Measurements from ENCODE around the gene FAM168A.

Gene FAM168A

DNA sequence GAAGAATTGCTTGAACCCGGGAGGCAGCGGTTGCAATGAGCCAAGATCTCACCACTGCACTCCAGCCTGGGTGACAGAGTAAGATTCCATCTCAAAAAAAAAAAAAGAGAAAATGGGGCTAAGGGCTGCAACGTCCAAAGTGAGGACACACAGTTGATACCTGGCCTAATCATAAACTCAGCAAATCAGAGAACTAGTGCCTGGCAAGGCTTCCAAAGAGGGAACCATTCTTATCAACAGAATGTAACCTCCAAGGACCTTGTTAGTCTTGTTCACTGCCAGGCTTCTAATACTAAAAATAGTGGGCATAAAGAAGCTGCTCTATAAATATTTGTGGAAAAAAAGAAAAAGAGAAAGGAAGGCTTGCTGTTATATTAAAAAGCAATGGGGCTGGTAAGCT is 42.3 kb downstream of the FAM168A start:
- Histone ChIP-seq H3K4me1 (ENCODE audit: low read length) (no peaks in the 10 kb centered on the region), H3K4me3 (ENCODE audit: low read length) (no peak overlapping the region), H3K9me3 (replicated peaks; ENCODE audit: insufficient read depth, low read length) (no peaks in the 10 kb centered on the region), H3K36me3 (replicated peaks; ENCODE audit: insufficient read depth, low read length) (no peaks in the 10 kb centered on the region), H3K4me2 (ENCODE audit: low read depth, low read length) (no peak overlapping the region), H4K20me1 (ENCODE audit: insufficient read depth, low read length) (no peaks in the 10 kb centered on the region), H3K79me2 (ENCODE audit: low read length) (no peaks in the 10 kb centered on the region), H3K27me3 (replicated peaks; ENCODE audit: insufficient read depth, low read length) (no peaks in the 10 kb centered on the region), H3F3A (ENCODE audit: insufficient read depth, low read length) (no peaks in the 10 kb centered on the region), H3K27ac (ENCODE audit: low read length) (no peak overlapping the region), H3K9me2 (replicated peaks; ENCODE audit: insufficient read depth, low read length) (no peaks in the 10 kb centered on the region), H2AFZ (ENCODE audit: low read length) (no peak overlapping the region), H3K9ac (ENCODE audit: low read length) (no peak overlapping the region)
- no peak for TF ChIP-seq EZH2 (optimal IDR thresholded peaks at IDR 0.05; ENCODE audit: low read depth, low read length)
- no peak for TF ChIP-seq EZH2phosphoT487 (IDR thresholded peaks at IDR 0.05; ENCODE audit: low read length)
- no peak for DNase-seq

DNA sequence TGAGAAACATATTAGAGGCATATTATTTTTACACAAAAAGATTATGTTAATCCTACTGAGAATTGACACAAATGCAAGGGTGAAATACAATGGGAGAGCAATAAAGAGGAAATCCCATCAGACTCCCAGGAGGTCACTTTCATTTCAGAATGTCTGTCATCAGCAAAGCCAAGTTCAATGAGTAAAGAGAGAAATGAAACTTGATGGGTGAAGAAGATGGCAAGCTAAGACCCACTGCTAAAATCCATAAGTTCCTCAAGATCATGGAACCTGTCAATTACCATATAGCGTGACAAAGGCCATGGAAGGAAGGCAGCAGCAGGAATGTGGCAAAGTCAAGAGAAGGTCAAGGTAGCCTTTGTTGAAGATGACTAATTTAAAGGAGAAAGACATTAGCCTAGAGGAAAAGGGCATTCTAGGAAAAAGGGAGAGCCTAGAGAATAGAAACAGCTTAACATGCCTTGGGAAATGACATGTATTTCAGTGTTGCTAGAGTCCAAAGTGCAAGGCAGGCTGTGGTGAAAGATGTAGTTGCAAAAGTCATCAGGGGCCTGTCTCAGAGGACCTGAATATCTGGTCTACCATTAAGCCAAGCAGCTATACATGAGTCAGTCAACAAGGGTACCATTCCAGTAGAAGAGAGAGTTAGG is 43.1 kb downstream of the FAM168A start:
- H3K9me3 ChIP-seq (replicated peaks; ENCODE audit: insufficient read depth, low read length) = no peaks in the 10 kb centered on the region
- no peak overlapping the region for H3K9ac ChIP-seq (ENCODE audit: low read length)
- no peak for DNase-seq
- H3K79me2 ChIP-seq (ENCODE audit: low read length) = no peaks in the 10 kb centered on the region
- no peaks in the 10 kb centered on the region for H3K9me2 ChIP-seq (replicated peaks; ENCODE audit: insufficient read depth, low read length)
- no peaks in the 10 kb centered on the region for H3K27me3 ChIP-seq (replicated peaks; ENCODE audit: insufficient read depth, low read length)
- H4K20me1 ChIP-seq (ENCODE audit: insufficient read depth, low read length) = no peaks in the 10 kb centered on the region
- TF ChIP-seq, protein P1, sequence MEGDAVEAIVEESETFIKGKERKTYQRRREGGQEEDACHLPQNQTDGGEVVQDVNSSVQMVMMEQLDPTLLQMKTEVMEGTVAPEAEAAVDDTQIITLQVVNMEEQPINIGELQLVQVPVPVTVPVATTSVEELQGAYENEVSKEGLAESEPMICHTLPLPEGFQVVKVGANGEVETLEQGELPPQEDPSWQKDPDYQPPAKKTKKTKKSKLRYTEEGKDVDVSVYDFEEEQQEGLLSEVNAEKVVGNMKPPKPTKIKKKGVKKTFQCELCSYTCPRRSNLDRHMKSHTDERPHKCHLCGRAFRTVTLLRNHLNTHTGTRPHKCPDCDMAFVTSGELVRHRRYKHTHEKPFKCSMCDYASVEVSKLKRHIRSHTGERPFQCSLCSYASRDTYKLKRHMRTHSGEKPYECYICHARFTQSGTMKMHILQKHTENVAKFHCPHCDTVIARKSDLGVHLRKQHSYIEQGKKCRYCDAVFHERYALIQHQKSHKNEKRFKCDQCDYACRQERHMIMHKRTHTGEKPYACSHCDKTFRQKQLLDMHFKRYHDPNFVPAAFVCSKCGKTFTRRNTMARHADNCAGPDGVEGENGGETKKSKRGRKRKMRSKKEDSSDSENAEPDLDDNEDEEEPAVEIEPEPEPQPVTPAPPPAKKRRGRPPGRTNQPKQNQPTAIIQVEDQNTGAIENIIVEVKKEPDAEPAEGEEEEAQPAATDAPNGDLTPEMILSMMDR (IDR thresholded peaks at IDR 0.05; ENCODE audit: low read length) = no peak
- H3F3A ChIP-seq (ENCODE audit: insufficient read depth, low read length) = no peaks in the 10 kb centered on the region
- no peaks in the 10 kb centered on the region for H3K4me1 ChIP-seq (ENCODE audit: low read length)
- H3K36me3 ChIP-seq (replicated peaks; ENCODE audit: insufficient read depth, low read length) = no peaks in the 10 kb centered on the region
- no peak overlapping the region for H3K4me3 ChIP-seq (ENCODE audit: low read length)
- no peak overlapping the region for H3K27ac ChIP-seq (ENCODE audit: low read length)
- no peak overlapping the region for H3K4me2 ChIP-seq (ENCODE audit: low read depth, low read length)
- H2AFZ ChIP-seq (ENCODE audit: low read length) = no peak overlapping the region

DNA sequence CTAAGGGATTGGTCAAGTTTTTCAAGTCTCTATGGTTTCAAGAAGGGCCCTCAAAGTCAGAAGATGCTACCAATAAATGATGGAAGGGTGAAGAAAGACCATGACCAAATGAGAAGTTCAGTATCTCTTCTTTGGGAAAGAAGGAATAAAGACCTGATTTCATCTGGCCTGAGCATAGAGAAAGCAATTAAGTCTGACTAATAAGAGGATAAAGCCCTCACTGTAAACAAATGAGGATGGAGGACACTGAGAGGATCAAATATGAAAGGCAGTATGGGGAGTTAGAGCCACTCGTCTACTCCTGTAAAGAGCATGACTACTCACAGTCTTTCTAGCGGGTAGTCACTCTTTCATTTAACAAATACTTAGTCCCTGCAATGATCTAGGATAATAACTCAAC is 44.6 kb downstream of the FAM168A start:
- Histone ChIP-seq H3K27ac (ENCODE audit: low read length) (no peak overlapping the region), H3K9me3 (replicated peaks; ENCODE audit: insufficient read depth, low read length) (no peaks in the 10 kb centered on the region), H3K9me2 (replicated peaks; ENCODE audit: insufficient read depth, low read length) (no peaks in the 10 kb centered on the region), H3K4me3 (ENCODE audit: low read length) (no peak overlapping the region), H2AFZ (ENCODE audit: low read length) (no peak overlapping the region), H3K27me3 (replicated peaks; ENCODE audit: insufficient read depth, low read length) (no peaks in the 10 kb centered on the region), H3F3A (ENCODE audit: insufficient read depth, low read length) (no peaks in the 10 kb centered on the region), H3K9ac (ENCODE audit: low read length) (no peak overlapping the region), H4K20me1 (ENCODE audit: insufficient read depth, low read length) (no peaks in the 10 kb centered on the region), H3K36me3 (replicated peaks; ENCODE audit: insufficient read depth, low read length) (no peaks in the 10 kb centered on the region), H3K4me1 (ENCODE audit: low read length) (no peaks in the 10 kb centered on the region), H3K4me2 (ENCODE audit: low read depth, low read length) (no peak overlapping the region), H3K79me2 (ENCODE audit: low read length) (no peaks in the 10 kb centered on the region)
- no peak for DNase-seq
- TF ChIP-seq, protein P1 (IDR thresholded peaks at IDR 0.05; ENCODE audit: low read length) = no peak
- TF ChIP-seq EZH2 (optimal IDR thresholded peaks at IDR 0.05; ENCODE audit: low read depth, low read length) (no peak), EZH2phosphoT487 (IDR thresholded peaks at IDR 0.05; ENCODE audit: low read length) (no peak)

DNA sequence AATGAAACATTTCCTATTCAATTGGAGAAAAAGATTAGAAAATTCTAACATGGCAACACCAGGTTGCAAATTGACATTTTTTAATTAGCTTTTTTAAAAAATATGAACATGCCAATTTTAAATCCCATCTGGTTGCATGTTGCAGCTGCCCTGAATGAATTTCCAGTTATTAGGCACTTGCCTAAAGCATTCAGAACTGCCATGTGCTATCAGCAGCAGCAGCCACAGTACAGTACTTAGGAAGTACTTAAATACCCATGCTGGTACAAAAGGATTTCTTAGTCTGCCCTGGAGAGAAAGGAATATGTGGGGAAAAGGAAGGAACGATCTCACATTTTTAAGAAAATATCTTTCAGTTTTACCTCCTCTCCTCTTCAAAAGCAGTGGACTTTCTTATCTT is 46.2 kb downstream of the FAM168A start:
- H4K20me1 ChIP-seq (ENCODE audit: insufficient read depth, low read length) = no peaks in the 10 kb centered on the region
- peaks cover 2% of the 10 kb centered on the region; the same call in 1 of the 2 replicates for H3F3A ChIP-seq (ENCODE audit: insufficient read depth, low read length)
- TF ChIP-seq EZH2 (optimal IDR thresholded peaks at IDR 0.05; ENCODE audit: low read depth, low read length) (no peak), EZH2phosphoT487 (IDR thresholded peaks at IDR 0.05; ENCODE audit: low read length) (no peak)
- TF ChIP-seq, protein P1 (IDR thresholded peaks at IDR 0.05; ENCODE audit: low read length) = no peak
- H3K9me2 ChIP-seq (replicated peaks; ENCODE audit: insufficient read depth, low read length) = no peaks in the 10 kb centered on the region
- no peaks in the 10 kb centered on the region for H3K79me2 ChIP-seq (ENCODE audit: low read length)
- no peaks in the 10 kb centered on the region for H3K9me3 ChIP-seq (replicated peaks; ENCODE audit: insufficient read depth, low read length)
- no peak overlapping the region for H3K9ac ChIP-seq (ENCODE audit: low read length)
- no peaks in the 10 kb centered on the region for H3K36me3 ChIP-seq (replicated peaks; ENCODE audit: insufficient read depth, low read length)
- no peak overlapping the region for H3K4me3 ChIP-seq (ENCODE audit: low read length)
- H3K4me2 ChIP-seq (ENCODE audit: low read depth, low read length) = no peak overlapping the region
- no peak overlapping the region for H3K27ac ChIP-seq (ENCODE audit: low read length)
- DNase-seq = no peak
- H3K4me1 ChIP-seq (ENCODE audit: low read length) = peaks cover 8% of the 10 kb centered on the region
- H2AFZ ChIP-seq (ENCODE audit: low read length) = no peak overlapping the region
- no peaks in the 10 kb centered on the region for H3K27me3 ChIP-seq (replicated peaks; ENCODE audit: insufficient read depth, low read length)
